HG02642 (cell line): ENCODE data around the gene SGCA.

Experiments
- ATAC-seq: cut with Tn5 transposase; IDR thresholded peaks from one replicate; pipeline ENCODE4 v1.9.1; 2021; ENCODE audit warnings: mild to moderate bottlenecking; ENCODE audit not compliant: unreplicated experiment, poor library complexity

The SGCA gene

DNA sequence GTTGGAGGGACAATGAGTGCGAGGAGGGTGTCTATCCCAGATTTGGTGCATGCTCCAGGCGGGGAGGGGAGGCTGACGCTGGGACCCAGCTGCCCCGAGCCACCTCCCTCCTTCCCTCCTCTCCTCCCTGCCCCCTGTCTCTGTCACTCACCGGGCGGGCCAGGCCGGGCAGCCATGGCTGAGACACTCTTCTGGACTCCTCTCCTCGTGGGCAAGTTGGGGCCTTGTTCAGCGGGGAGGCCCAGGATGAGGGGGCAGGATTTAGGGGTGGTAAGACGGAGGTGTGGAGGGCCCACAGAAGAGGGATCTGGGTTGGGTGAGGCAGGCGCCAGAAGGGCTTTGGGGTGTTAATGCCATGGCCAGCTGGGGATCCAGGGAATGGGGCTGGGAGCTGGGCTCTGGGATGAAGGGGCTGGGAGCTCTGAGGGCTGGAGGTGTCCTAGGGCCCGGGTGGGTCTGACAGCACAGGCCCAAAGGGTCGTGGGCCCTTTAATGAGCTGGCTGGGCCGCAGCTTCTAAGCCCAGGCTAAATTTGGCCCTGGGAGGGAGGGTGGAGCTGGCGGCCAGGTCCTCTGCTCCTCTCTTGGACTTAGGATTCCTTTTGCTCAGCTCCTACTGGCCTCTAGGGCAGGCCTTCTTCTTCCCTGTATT is at the start of gene SGCA:
SGCA (plus strand) TSS at position 139 of the 651 bp plus-strand sequence; CDS start at position 175, 36 bp downstream.
- no peak for ATAC-seq

GRCh38 chr17:50117202-50118051 is 48.4 kb upstream of the SGCA start:
- ATAC-seq, result no peak

GRCh38 chr17:50118076-50118827 is 47.6 kb upstream of the SGCA start:
- ATAC-seq, result no peak

DNA sequence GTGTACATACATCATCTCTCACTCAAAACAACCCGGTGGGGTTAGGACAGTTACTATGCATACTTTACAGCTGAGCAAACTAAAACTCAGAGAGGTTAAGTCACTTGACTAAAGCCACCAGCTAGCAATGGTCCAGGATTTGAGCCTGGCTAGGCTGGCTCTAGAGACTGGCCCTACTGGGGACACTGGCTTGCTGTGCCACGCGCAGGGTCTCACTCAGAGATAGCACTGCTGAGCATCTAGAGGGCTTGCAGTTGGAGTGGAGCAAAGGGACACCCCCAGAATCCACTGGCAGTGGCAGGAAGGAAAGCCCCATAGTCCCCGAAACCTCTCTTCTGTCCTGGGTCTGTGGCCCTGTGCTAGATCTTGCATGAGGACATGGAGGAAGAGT is 47.0 kb upstream of the SGCA start:
- ATAC-seq, result no peak

DNA sequence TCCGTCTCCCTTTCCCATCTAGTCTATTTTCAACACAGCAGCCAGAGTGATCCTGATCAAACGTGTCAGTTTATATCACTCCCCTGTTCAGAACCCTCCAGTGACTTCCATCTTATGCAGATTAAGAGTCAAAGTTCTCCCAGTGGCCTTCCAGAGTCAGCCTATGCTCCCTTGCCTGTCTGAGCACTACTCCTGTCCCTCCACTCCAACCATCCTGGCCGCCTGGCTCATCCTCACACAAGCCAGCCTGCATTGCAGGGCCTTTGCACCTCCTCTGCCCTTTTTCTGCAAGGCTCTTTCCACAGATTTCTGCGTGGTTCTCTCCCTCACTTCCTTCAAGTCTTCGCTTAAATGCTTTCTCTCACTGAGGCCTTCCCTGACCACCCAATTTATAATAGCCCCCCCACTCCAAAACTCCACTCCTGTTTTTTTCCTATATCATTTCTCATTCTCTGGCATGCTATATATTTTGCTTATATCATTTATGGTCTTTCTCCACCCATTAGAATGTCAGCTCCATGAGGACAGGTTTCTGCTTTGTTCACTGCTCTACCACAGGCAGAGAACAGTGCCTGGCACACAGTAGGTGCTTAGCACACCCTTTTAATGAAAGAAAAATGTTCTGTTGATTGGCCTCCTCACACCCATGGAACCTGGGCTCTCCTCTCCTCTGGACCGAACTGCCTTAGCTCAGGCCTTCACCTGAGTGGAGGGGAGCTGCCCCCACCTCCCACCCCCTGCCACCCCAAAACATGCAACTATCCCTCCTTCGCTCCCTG is 45.1 kb upstream of the SGCA start:
- no peak for ATAC-seq

GRCh38 chr17:50122945-50123344 is 42.9 kb upstream of the SGCA start:
- ATAC-seq, result no peak

DNA sequence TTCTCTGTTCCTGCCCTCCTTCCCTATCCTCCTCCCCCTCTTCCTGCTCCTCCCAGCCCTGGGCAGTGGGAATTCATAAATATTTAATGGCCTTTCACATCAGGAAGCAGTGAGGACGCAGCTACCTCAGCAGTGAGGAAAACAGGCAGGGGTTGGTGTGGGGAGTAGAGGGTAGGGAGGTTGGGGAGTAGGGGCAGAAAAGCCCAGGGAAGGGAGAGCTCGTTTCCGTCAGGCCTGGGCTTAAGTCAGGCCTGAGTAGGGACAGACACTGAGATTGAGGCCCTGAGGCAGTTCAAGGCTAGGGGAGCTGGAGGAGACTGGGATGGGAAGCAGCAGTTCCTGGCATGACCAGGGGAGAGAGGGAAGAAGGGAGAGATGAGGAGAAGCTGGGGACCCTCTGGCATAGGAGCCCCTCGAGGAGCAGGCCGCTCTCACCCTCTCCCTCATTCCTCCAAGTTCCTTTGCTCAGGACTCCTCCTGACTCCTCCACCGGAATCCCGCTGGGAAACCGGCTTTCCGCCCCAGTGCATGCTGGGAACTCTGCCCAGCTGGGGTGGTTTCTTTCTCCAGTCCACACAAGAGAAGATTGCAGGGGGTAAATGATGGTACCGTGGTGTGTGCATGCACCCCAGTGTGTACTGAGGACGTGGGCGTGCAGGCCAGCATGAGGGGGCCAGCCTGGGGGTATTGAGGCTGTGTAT is 42.0 kb upstream of the SGCA start:
- no peak for ATAC-seq

- no peak for ATAC-seq
These were observed 40.3 kb upstream of the SGCA start for GRCh38 chr17:50125420-50125997.

DNA sequence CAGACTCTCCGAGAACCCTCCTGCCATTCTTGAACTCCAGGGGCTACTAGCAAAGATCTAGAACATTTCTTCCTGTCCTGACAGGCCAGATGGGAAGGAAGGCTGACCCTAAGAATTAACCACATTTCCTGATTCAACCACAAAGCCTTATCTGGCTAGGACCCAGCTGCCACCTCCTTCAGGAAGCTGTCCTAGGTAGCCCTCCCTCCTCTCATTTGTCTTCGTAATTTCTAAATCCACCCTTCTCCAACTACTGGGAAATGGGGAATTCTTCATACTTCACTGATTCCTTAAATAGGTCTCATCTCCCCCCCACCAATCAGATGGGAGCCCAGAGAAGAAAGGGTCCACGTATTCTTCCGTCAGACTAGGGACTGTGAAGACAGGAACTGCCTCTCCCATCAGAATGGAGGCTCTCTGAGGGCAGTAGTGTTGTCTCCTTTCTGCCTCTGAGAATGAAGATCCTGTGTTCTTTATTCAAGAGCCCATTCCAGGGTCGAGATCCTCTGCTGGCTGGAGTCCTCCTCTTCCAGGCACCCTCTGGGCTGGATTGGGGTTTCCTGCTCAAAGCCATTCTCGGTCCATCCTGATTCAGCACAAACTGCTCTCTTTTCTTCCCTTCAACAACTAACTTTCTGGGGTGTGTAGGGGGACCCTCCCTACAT is 38.0 kb upstream of the SGCA start:
- ATAC-seq, result no peak

DNA sequence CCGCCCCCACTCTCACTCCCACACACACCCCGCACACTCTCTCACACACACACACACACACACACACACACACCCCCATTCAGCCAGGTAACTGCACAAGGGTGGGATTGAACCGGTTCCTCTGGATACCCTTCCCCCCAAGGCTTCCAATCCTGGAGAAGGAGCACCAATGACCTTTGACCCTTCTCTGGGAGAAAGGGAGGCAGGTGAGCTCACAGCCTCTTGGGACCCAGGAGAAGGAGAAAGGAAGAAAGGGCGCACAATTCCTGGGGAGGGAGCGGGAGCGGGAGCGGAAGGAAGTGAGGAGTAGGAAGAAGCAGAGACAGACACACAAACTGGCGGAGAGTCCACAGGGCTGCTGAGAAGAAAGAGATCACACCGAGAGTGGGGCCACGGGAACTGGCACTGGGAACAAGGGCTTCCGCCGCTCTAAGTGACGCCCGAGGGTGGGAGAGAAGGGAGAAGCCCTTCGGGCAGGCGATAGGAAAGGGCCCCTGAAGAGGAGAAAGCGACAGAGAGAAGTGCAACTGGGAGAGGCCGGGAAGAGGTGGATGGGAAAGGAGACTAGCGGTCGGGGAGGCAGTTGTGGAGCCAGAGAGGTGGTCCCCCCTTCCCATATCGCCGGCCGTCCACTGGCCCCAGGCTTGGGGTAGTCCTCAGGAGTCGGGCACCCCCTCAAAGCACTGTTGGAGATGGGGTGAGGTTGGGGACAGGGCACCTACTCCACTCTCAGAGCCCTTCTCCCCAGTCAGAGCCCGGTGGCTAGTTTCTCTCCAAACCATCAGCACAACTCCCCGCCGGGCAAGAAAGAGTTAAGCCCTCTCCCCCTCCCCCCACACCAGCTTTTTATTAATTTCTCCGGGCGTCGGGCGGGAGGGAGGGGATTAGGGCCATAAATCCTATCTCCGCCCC is 37.1 kb upstream of the SGCA start:
- ATAC-seq, result no peak

DNA sequence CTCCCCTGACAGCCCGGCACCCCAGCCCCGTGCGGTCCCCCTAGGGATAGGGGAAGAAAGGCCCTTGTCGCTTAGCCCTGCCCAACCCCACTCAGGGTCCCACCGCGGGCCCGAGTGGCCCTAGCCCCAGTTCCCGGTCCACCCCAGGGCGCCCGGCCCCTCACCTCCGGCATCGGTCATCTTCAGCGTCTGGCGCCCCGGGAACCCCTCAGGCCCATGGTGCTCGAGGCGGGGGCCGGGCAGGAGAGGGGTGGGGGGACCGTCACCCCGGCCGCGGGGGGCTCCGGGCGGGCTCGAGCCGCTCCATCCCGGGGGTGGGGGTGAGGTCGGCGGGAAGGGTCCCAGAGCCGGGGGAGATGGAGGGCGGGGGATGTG is 36.5 kb upstream of the SGCA start:
- no peak for ATAC-seq

DNA sequence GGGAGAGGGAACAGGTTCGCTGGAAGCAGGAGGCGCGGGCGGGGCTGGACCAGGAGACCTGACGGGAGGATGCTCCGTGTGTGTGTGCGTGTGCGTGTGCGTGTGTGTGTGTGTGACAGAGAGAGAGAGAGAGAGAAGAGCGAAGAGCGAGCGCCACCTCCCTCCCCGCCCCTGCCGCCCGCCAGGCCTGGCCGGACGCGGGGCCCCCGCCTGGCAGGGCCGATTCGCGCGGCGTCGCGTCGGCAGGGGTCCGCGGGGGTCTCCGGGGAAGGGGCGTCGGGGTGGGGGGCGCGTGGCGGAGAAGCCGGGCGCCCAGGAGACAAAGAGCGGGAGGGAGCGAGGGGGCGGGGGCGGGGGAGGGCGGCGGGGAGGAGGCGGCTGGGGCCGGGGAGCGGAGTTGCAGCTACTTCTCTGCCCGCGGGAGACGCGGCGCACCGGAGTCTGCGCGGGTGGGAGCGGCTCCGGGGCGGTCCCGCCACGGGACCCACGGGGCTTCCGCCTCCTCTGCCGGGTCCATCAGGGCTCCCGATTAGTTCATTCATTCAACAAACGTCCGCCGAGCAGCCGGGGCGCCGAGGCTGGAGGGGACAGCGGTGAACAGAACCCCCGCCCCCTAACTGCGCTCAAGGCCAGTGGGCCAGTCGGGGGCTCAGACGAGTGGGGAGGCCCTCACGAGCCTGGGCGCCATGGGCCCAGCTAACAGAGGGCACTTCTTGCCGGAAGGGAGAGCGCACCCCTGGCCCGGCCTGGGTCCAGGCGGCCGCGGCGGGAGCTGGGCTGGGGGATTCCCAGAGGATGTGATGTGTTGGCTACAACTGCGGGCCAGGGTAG is 35.9 kb upstream of the SGCA start, which contains the start of gene SAMD14:
SAMD14 (minus strand) TSS at position 433 of the 831 bp plus-strand sequence. CDS start 5,201 bp downstream, outside the sequence.
- no peak for ATAC-seq

- ATAC-seq, result no peak
These were observed 35.1 kb upstream of the SGCA start for GRCh38 chr17:50130559-50131305.

DNA sequence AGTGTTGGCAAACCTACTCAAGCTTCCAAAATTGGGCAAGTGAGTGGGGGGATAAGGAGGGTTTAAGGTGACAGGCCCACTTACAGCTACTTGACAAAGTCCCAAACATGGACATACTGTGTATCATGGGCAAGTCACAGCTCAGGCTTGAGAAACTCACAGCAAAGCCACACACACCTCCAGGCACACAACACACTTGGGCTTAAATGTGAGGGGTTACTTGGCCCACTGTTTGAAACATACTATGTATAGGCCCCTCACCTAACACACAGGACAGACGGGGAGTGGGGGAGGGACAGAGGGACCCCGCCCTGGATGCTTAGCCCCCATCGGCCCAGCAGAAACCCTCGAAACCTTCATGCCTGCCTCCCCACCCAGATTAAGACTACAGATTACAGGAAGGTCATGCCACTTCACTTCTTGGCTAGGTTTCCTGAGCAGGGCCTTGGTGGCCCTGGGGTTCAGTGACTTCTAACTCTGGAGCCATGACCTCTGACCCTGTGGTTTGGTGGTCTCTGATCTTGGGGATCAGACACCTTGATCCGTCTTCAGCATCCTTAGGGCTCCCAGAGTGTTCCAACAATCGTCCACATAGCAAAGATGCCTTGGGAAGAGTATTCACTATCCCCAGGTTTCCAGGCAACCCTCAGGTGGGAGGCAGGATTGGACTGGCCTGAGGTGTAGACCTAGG is 33.6 kb upstream of the SGCA start:
- ATAC-seq, result no peak

DNA sequence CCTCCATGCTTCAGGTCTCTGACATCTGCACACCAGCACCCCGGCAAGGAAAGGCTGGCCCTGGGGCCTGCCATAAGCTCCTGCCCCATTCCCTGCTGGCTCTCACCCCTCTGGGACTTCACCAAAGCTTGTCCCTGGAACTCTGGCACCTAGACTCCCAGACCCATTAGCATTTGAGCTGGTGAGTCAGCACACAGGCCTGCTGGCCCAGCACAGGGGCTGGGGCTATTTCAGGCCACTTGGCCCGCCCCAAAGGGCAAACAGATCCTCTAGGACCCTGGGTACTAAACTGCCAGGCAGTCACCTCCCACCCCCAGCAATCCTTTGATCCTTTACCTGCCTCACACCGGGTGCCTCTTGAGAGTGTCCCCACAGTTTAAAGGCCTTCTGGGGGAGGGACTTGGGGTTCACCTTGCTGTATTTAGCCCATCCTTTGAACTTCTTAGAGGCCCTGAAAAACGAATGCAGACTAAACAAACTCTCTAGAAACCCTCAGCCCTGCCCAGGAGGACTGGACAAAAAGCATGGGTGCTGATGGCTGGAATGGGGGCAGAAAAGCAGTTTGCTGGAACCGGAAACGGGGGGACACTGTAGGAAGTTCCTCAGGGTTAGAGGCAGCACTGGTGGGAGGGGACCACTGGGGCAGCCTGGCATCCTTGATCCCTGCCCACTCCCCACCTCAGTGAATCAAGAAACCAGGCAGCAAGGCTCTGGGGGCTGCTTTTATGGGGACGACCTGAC is 32.6 kb upstream of the SGCA start:
- no peak for ATAC-seq
